Astrocyte of the hippocampus (primary cell): Measurements from ENCODE around the gene NSF.
"Not testable (repeated sequence)": the region's sequence is repeated elsewhere in the genome, so short reads cannot be mapped to it uniquely, and the experiment has no call there.

Source experiments
- DNase-seq: peaks from one replicate; pipeline ENCODE4 v3.0.0; 2011; ENCODE audit warnings: low read depth, low spot score

The NSF gene

DNA sequence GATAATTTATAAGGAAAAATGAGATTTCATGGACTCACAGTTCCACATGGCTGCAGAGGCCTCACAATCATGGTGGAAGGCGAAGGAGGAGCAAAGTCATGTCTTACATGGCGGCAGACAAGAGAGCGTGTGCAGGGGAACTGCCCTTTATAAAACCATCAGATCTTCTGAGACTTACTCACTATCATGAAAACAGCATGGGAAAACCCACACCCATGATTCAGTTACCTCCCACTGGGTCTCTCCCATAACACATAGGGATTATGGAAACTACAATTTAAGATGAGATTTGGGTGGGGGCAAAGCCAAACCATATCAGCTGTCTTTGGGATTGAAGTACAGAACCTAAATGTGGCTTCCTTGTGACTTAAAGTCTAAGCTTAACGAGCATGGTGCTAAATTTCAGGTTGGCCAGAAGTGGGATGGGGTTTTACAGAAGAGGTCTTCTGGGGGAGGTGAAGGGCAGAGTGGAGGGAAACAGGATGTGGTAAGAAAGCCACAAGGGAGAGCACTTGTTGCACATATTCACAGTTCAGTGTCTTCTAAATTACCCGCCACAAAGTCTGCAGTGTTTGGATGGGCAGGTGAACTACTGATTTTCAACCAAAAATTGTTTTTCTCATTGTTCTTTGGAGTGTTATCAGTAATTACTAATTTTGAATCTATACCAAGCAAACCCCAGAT, 38.4 kb downstream of the NSF start:
- DNase-seq, result not testable (repeated sequence)

DNA sequence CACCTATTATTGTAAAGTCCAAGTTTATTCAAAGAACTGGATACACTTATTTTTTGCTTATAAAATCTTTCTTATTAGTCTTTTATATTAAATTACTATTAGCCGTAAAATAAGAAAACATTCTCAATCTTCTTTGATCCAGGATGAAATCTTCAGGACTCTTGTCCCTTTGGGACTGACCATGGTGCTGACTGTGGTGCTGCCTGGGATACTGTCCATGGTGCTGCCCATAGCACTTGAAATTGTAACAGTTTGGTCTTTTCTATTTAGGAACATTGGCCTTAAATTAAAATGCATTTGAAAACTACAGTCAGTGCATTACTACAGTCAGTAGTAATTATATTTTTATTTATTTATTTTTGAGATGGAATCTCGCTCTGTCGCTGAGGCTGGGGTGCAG, 41.7 kb downstream of the NSF start:
- not testable (repeated sequence) for DNase-seq

- DNase-seq, result not testable (repeated sequence)
These were observed 44.4 kb downstream of the NSF start for GRCh38 chr17:46634844-46635243.

DNA sequence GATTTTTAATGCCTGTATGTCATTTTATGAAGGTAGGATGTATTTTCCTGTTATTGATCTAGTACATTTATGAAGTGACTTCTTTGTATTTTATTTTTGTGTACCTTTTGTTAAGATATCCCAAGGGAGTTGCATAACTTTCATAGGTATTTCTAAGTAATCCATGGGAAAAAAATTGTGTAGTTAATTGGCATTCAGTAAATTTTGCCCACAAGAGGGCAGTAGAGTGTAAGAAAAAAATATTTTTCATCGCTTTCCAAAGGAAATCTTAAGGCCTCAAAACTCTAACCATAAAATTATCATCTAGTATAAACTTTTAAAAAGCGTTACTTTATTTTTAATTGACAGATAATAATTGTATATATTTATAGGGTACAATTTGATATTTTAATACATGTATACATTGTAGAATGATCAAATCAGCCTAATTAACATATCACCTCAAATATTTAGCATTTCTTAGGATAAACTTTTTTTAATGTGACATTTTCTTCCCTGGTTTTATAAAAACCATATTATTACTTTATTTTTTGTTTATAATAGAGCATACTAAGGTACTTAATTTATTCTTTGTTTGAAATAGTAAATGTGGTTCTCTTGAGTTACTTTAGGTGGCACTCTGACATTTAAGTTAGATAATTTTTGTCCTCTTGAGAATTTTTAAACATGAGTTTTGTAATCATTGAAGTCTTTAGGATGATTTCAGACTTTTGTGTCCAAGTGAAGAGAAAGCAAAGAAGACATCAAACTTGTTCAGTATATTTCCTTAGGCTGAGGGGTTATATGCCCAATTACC, 51.6 kb downstream of the NSF start:
- not testable (repeated sequence) for DNase-seq

GRCh38 chr17:46647251-46647650, 56.8 kb downstream of the NSF start:
- DNase-seq, result not testable (repeated sequence)

DNA sequence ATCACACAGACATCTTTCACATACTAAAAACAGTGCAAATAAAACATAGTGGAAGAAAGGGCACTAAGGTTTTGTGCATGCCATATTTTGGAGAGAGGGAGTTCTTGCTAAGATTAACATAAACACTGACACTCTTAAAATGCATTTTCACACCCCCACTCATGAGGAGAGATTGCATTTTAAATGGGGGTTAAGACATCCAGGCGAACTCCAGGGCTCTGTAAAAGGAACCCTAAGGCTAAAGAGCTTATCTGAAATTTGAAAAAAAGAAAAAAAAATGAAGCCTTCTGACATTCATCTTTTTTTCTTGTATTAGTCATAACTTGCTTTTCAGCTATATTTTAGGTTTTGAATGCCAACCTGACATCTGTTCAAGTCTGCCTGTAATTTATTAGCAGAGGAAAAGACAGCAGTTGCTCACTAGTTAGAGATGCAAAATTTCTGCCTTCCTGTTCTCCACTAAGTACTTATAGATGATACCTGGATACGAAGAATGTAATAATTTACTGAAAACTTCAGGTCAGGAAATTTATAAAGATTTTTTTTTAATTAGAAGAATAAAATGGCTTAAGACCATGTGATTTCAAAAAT, 57.3 kb downstream of the NSF start:
- DNase-seq, result not testable (repeated sequence)

DNA sequence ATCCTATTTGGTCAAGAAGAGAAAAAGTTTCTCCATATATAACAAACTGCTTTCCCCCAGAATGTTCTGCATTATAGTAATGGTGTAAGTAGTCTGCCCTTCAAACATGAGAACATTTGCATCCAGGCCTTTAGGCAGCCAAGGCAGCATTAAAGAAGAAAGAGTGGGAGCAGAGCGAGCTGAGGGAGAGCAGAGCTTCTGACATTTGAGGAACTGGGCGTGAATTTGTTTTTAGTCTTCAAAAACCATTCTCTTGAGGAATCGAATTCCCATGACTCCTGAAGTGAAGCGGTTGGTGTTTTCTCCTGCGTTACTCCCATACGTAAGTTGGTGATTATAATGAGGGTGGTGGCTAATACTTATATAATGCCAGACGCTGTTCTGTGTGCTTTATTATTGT, 58.8 kb downstream of the NSF start:
- not testable (repeated sequence) for DNase-seq

DNA sequence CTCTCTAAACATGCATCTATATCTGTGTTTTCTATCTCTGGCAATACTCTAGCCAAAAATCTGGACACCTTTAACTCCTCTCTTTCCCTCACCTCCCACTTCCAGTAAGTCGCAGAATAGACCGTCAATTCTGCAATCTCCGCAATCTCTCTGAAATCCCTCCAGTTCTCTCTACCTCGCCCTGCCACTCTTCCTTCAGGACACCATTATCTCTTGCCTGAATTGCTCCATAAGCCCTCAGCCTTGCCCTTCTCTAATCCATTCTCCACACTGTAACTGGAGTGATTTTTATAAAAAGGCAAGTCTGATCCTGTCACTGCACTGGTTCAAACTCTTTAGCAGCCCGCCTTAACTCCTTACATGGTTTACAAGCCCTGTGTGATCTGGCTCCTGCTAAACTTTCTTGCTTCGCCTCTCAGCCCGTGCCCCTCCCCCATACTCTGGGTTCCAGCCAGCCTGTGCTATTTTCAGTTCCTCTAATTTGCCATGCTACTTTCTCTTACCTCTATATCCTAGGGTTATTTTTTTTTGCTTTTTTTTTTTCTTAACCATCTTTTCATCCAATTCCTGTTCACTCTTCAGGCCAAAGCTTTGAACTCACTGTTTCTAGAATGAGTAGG, 61.7 kb downstream of the NSF start:
- not testable (repeated sequence) for DNase-seq

DNA sequence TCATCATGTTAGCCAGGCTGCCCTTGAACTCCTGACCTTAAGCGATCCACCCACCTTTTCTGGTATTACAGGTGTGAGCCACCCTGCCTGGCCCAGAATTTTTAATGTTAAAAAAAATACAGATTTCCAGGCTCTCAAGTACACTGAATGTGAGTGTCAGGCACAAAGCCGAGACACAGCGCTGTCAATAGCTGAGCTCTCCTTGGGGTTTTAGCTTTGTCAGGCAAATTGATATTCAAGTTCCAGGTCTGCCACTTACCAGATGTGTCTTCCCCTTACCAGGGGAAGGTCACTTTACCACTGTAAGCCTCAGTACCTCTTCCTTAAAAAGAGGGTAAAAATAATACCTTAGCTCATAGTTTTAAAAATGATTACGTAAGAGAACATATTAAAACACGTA, 67.8 kb downstream of the NSF start:
- DNase-seq, result not testable (repeated sequence)

- not testable (repeated sequence) for DNase-seq
These were observed 69.2 kb downstream of the NSF start for GRCh38 chr17:46659702-46660101.

GRCh38 chr17:46663123-46663522, 72.7 kb downstream of the NSF start:
- DNase-seq, result not testable (repeated sequence)

- DNase-seq, result not testable (repeated sequence)
These were observed 73.1 kb downstream of the NSF start for GRCh38 chr17:46663552-46663951.

- DNase-seq, result not testable (repeated sequence)
These were observed 75.5 kb downstream of the NSF start for GRCh38 chr17:46665969-46666368.

DNA sequence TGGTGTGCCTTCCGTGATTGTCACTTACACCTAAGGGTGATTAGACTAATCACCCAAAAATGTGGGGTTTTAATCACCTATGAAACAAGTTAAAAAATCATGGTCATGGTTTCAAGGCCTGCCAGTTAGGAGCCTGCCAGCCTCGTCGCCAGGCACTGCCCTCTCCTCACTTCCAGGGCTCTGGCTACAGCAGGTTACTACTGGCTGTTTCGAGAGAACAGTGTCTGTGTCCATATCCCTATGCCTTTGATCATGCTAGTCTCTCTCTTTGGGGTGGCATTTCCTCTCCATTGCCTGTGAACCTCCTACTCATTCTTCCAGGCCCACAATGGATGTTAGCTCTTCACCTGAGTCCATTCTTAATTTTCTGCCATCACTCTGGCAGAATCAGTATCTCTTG, 80.3 kb downstream of the NSF start:
- DNase-seq, result not testable (repeated sequence)

DNA sequence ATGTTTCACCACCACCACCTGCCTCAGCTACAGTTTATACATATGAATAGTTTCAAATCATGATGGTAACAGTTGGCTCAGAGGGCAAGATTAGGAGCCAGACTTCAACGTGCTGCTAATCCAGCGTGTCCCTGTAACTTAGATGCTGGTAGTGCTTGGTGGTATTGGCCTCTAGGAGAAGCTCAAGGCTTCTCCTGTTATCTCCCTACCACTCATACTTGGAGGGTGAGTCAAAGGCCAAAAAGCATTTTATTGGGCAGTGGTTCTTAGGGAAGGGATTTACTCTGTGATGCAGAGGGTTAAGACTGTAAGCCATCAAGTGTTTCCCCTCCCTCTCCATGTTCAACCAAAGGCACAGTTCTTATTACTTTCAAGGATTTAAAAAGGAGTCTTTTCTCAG, 82.3 kb downstream of the NSF start:
- DNase-seq, result not testable (repeated sequence)

DNA sequence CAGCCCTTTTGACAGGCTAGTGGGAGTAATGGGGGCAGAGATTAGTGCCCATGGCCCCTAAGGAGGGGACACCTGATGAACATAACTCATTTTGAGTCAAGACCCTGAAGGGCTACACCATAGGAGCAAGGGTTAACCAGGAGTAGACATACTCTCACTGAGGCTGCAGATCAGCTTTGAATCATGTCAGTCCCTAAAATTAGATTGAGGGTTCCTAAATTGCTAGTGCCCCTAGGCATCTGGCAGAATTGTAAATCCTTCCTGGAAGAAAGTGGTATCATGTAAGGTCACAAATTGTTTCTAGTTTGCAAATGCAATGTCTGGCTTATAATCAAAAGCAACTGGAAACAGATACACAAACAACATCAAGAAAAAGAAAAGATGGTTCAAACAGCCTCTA, 87.3 kb downstream of the NSF start:
- DNase-seq, result not testable (repeated sequence)

DNA sequence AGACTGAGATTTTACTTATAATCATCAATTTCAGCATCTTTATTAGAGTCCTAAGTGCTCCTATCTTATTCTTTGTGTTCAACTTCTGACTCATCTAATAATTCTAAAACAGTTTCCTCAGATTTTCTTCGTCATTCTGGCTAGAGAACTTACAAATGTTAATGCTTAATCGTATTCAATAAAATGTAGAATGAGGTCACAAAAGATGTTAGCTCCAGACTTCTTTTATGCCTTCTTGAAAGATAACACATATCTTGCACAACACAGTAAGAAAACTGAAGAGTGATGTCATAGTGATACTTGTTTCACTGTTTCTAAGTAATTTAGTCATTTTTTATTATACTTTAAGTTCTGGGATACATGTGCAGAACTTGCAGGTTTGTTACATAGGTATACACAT, 93.2 kb downstream of the NSF start:
- DNase-seq, result not testable (repeated sequence)

DNA sequence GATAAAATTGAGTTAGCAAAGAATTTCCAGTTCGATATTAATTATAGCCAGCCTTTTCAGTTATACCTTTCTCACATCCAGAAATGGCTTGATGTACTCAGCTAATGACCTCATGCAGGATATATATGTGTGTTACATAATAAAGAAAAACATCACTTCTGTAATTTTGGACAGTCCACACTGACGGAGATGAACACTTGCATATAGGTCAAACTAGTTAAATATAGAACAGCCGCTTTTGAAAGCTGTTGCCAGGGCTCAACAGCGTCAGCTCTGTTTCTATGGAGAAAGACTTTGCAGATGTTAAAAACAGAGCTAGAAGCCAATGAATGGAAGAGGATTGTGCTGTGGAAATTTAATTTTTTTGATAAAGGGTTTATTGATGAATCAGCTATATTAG, 94.8 kb downstream of the NSF start:
- not testable (repeated sequence) for DNase-seq

- DNase-seq, result not testable (repeated sequence)
These were observed 101.7 kb downstream of the NSF start for GRCh38 chr17:46692196-46692595.

- DNase-seq, result not testable (repeated sequence)
These were observed 102.8 kb downstream of the NSF start for GRCh38 chr17:46693283-46693682.

- not testable (repeated sequence) for DNase-seq
These were observed 106.1 kb downstream of the NSF start for GRCh38 chr17:46696522-46696921.

DNA sequence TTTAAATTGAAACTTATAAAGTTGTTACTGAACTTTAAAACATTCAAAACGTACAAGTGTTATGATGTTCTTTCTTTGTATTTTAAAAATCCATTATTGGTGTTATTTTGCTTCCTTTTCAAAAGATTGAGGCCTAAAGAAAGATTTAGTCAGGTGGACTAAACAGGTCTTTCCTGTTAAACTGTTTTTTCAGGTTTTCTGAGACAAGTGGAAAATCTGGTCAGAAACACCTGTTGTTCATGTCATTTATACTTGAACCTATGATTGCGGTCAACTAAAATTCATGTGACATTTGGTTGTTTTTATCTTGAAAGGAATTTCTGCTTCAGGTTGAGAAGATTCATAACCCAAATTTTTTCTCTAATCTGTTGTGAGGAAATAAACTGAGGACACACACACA, 108.5 kb downstream of the NSF start:
- DNase-seq, result not testable (repeated sequence)
